ENCODE data around the gene CA5A. TPM values are rescaled to one million over a fixed set of nuclear protein-coding genes. Genes with fewer than 3 reads are reported as not detected.

The CA5A gene
- total and polyA plus RNA-seq, 2 of the 13 experiments (the other 11 are each of a cell fraction or from before 2014, with no cell fraction given): 66.8 to 106 TPM

- TF ChIP-seq ZNF674 (CRISPR knock-in tag; IDR thresholded peaks at IDR 0.05; ENCODE audit: low read depth): no peak
- no peak for TF ChIP-seq MAF1 (CRISPR knock-in tag; IDR thresholded peaks at IDR 0.05; ENCODE audit: borderline replicate concordance)
- TF ChIP-seq PHF21A (CRISPR knock-in tag; IDR thresholded peaks at IDR 0.05): no peak
- TF ChIP-seq ZBTB33 (CRISPR knock-in tag; IDR thresholded peaks at IDR 0.05): peak; percentile 51
- no peak for TF ChIP-seq RERE (CRISPR knock-in tag; IDR thresholded peaks at IDR 0.05; ENCODE audit: low read depth)
- TF ChIP-seq FOXO4 (CRISPR knock-in tag; conservative IDR thresholded peaks at IDR 0.05): no peak
- no peak for TF ChIP-seq ZKSCAN8 (CRISPR knock-in tag; IDR thresholded peaks at IDR 0.05; ENCODE audit: borderline replicate concordance)
- TF ChIP-seq ZNF670 (CRISPR knock-in tag; IDR thresholded peaks at IDR 0.05; ENCODE audit: borderline replicate concordance): no peak
- no peak for TF ChIP-seq ZNF512B (CRISPR knock-in tag; IDR thresholded peaks at IDR 0.05; ENCODE audit: borderline replicate concordance)
- TF ChIP-seq REPIN1 (CRISPR knock-in tag; IDR thresholded peaks at IDR 0.05; ENCODE audit: borderline replicate concordance, low read depth): no peak
- TF ChIP-seq THAP7 (CRISPR knock-in tag; IDR thresholded peaks at IDR 0.05): no peak
- TF ChIP-seq FOSL1 (CRISPR knock-in tag; IDR thresholded peaks at IDR 0.05; ENCODE audit: borderline replicate concordance): no peak
- TF ChIP-seq RCOR2 (CRISPR knock-in tag; IDR thresholded peaks at IDR 0.05): no peak
- TF ChIP-seq ZNF17 (CRISPR knock-in tag; IDR thresholded peaks at IDR 0.05): no peak
- TF ChIP-seq NR0B2 (CRISPR knock-in tag; IDR thresholded peaks at IDR 0.05): no peak
- TF ChIP-seq ZFP36L2 (CRISPR knock-in tag; IDR thresholded peaks at IDR 0.05): no peak
- TF ChIP-seq FOXJ3 (CRISPR knock-in tag; IDR thresholded peaks at IDR 0.05; ENCODE audit: borderline replicate concordance): no peak
These were observed 92.6 kb downstream of the CA5A start (continued) for GRCh38 chr16:87843678-87844105.
